Adrenal gland (tissue), 12 donors: ENCODE results near the gene NFIC. TPM values are rescaled to one million over a fixed set of nuclear protein-coding genes. Genes with fewer than 3 reads are reported as not detected.
"Not testable (repeated sequence)": the region's sequence is repeated elsewhere in the genome, so short reads cannot be mapped to it uniquely, and the experiment has no call there.

Source experiments
- DNase-seq, 7 donors: peaks; one replicate each; pipeline ENCODE4 v3.0.0-alpha.2; 2019 to 2020
- H3K27ac ChIP-seq, 5 donors: fragments of 200-600 bp; sonication (generic) in 4 of 5; 1 replicate in 3 of 5; 2 replicates in 2 of 5; pipeline versions ENCODE4 v1.5.1 to v1.8.0; 2016 to 2020; ENCODE audit warnings: mild to moderate bottlenecking in 1 of 5
- H3K27me3 ChIP-seq: fragments of 200-600 bp; 2 replicates; pipeline ENCODE4 v1.8.0; 2021
- H3K36me3 ChIP-seq, 2 donors: fragments of 200-600 bp; replicated peaks in 1 of 2; 1 replicate in 1 of 2; 2 replicates in 1 of 2; pipeline versions ENCODE4 v1.5.1 to v1.8.0; 2018 to 2022
- H3K4me1 ChIP-seq, 2 donors: fragments of 200-600 bp; replicated peaks in 1 of 2; 1 replicate in 1 of 2; 2 replicates in 1 of 2; pipeline versions ENCODE4 v1.5.1 to v1.8.0; 2018 to 2021
- H3K4me3 ChIP-seq, 4 donors: fragments of 200-600 bp; sonication (generic) in 3 of 4; one replicate each; pipeline ENCODE4 v1.5.1; 2016 to 2018
- H3K9me3 ChIP-seq, 3 donors: fragments of 200-600 bp; sonication (generic) in 1 of 3; replicated peaks in 1 of 3; 1 replicate in 2 of 3; 2 replicates in 1 of 3; pipeline versions ENCODE4 v1.5.1 to v1.8.0; 2016 to 2021
- CTCF ChIP-seq, 6 experiments: fragments of 450-650 bp in 4 of 6; fragments of 200-600 bp in 2 of 6; sonication (generic) in 1 of 6; IDR thresholded peaks; 1 replicate in 5 of 6; 2 replicates in 1 of 6; pipeline versions ENCODE4 v1.5.1 to v1.8.0; 2016 to 2021; ENCODE audit warnings: antibody characterized with exemption in 6 of 6, mild to moderate bottlenecking in 2 of 6, moderate library complexity in 1 of 6
- POLR2A ChIP-seq, 2 donors: fragments of 450-650 bp; IDR thresholded peaks; one replicate each; pipeline ENCODE4 v1.6.1; 2017; ENCODE audit warnings: antibody characterized with exemption in 2 of 2, mild to moderate bottlenecking in 2 of 2, moderate library complexity in 1 of 2
- WGBS, 4 donors: extraction: QIAGEN DNeasy Blood & Tissue Kit in 2 of 4; methylation state at CpG; one replicate each; pipeline versions ENCODE4 v1.1.5 to v1.1.7; 2013 to 2017; 5-methylcytosine and 5-hydroxymethylcytosine counted together
- intact Hi-C, 2 donors: fragments of 100-400 bp; cut with DNase I; formaldehyde crosslinking; loops; one replicate each; pipeline versions ENCODE4 v1.14.1 to v1.15.0; 2022 to 2023
- polyA plus RNA-seq, 3 donors: library from polyadenylated mRNA; stranded (reverse); fragments of 200-250 nt in 2 of 3; fragments of 350-450 nt in 1 of 3; fragmentation: Illumina TruSeq in 1 of 3; extraction: RNeasy Lipid Tissue Mini Kit (QIAGEN cat#74804) in 1 of 3; gene quantifications; one replicate each; pipeline ENCODE4 v1.2.3, GENCODE V29; 2013 to 2014
- total RNA-seq, 9 donors: library from RNA; depleted of rRNA in 4 of 9; stranded (reverse); fragments of >200 nt in 4 of 9; fragments of 120-200 nt in 1 of 9; fragmentation: NEBNext Ultra II Directional in 1 of 9; extraction: Animal tissue kit (Norgen Biotek cat#: 25700) in 1 of 9; gene quantifications; one replicate each; pipeline versions ENCODE4 v1.1.0 to v1.2.4, GENCODE V29; 2013 to 2023
- donor health status: healthy with polysubstance abuse.
- donor health status: Bipolar disorder and iron deficiency.
- donor health status: DM: yes; HTN: yes; CAD: no.
- donor health status: DM: no; HTN: no; CAD: no.
- donor health status: DM: no; HTN: no; CAD: no.
- donor health status: DM: yes; HTN: yes; CAD: no.

NFIC gene
- total and polyA plus RNA-seq, 12 donors = 3.5 to 329 (median 171) TPM

- Histone ChIP-seq H3K9me3 (no peaks in the 10 kb centered on the region), H3K4me1 (peaks cover 38 to 49% of the 10 kb centered on the region in 2 donors), H3K27me3 (no peaks in the 10 kb centered on the region), H3K4me3 (no peak overlapping the region), H3K27ac (no peak overlapping the region), H3K36me3 (no peaks in the 10 kb centered on the region)
- intact Hi-C loops = no loop called here
- 82 to 94% (median 87%) methylated on average over 3 to 11 of the region's 11 CpGs for WGBS, 4 donors
- TF ChIP-seq POLR2A (IDR thresholded peaks at IDR 0.05) (no peak), CTCF (IDR thresholded peaks at IDR 0.05) (no peak)
- no peak for DNase-seq
These were observed 26.0 kb upstream of the NFIC start for GRCh38 chr19:3340340-3340739.

DNA sequence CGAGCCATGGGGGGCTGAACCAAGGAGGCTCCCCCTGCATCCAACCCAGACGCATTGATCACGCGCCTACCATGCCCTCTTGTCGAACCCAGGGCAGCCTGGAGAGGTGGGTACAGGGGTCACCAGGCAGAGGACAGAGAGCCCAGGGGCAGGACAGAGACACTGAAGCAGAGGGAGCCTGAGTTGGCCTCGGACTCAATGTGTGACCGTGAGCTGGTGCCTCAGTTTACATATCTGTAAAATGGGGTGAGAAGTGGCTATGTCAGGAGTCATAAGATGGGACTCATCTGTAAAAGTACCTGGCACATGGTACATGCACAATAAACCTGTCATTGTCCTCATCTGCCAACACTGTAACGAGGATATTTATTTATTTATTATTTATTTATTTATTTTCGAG, 24.1 kb upstream of the NFIC start:
- Histone ChIP-seq H3K27ac (peak overlapping the region in 1 of 5 donors; percentile 84), H3K9me3 (no peaks in the 10 kb centered on the region), H3K4me1 (peaks cover 25 to 41% of the 10 kb centered on the region in 2 donors), H3K27me3 (no peaks in the 10 kb centered on the region), H3K36me3 (no peaks in the 10 kb centered on the region), H3K4me3 (no peak overlapping the region)
- WGBS, 4 donors = 77 to 94% (median 84%) methylated on average over 8 to 9 of the region's 9 CpGs
- intact Hi-C loops = no loop called here
- no peak for DNase-seq
- TF ChIP-seq CTCF (IDR thresholded peaks at IDR 0.05) (no peak), POLR2A (IDR thresholded peaks at IDR 0.05) (no peak)

DNA sequence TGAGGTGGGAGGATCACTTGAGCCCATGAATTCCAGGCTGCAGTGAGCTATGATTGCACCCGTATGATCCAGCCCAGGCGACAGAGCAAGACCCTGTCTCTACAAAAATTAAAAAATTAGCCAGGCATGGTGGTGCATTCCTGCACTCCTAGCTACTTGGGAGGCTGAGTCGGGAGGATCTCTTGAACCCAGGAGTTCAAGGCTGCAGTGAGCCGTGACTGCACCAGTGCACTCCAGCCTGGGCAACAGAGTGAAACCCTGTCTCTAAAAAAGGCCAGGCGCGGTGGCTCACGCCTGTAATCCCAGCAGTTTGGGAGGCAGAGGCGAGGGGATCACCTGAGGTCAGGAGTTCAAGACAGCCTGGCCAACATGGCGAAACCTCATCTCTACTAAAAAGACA, 23.4 kb upstream of the NFIC start:
- H3K36me3 ChIP-seq, H3K9me3 ChIP-seq, H3K4me3 ChIP-seq, DNase-seq, intact Hi-C loops, H3K27me3 ChIP-seq: not testable (repeated sequence)
- H3K27ac ChIP-seq = peak overlapping the region; percentile 35 to 84 (median 67)
- WGBS, 4 donors = 70 to 81% (median 76%) methylated on average over 9 of the region's 9 CpGs
- H3K4me1 ChIP-seq = peaks cover 18 to 35% of the 10 kb centered on the region in 2 donors

- intact Hi-C loops = no loop called here
- 11 to 24% (median 17%) methylated on average over 7 to 26 of the region's 26 CpGs for WGBS, 4 donors
- Histone ChIP-seq H3K36me3 (no peaks in the 10 kb centered on the region), H3K4me3 (peak overlapping the region in 2 of 4 donors; percentile 29 to 48), H3K4me1 (peaks cover 18 to 28% of the 10 kb centered on the region in 2 donors), H3K9me3 (no peaks in the 10 kb centered on the region), H3K27me3 (no peaks in the 10 kb centered on the region), H3K27ac (peak overlapping the region; percentile 56 to 93 (median 83))
- DNase-seq = peak; percentile 81 to 96 (median 95)
- TF ChIP-seq CTCF (IDR thresholded peaks at IDR 0.05) (peak in 4 of 6 experiments; percentile 18 to 45 (median 36)), POLR2A (IDR thresholded peaks at IDR 0.05) (peak in 1 of 2 donors; percentile 47)
These were observed 22.5 kb upstream of the NFIC start for GRCh38 chr19:3343619-3344502.
